GM10266 (cell line): ENCODE results near the gene LMCD1.
"Not testable (repeated sequence)": the region's sequence is repeated elsewhere in the genome, so short reads cannot be mapped to it uniquely, and the experiment has no call there.

ENCODE experiments used
- DNase-seq: peaks from one replicate; pipeline ENCODE4 v3.0.0; 2012; ENCODE audit errors: extremely low spot score
- TF ChIP-seq, protein P1 (sequence below): IDR thresholded peaks from 2 replicates; pipeline ENCODE4 v1.5.1; 2012; ENCODE audit warnings: mild to moderate bottlenecking, low read depth; ENCODE audit not compliant: control insufficient read depth, insufficient read depth; ENCODE audit errors: missing control alignments

LMCD1 gene

GRCh38 chr3:8575364-8576104 is 73.9 kb downstream of the LMCD1 start:
- DNase-seq = no peak
- TF ChIP-seq, protein P1, sequence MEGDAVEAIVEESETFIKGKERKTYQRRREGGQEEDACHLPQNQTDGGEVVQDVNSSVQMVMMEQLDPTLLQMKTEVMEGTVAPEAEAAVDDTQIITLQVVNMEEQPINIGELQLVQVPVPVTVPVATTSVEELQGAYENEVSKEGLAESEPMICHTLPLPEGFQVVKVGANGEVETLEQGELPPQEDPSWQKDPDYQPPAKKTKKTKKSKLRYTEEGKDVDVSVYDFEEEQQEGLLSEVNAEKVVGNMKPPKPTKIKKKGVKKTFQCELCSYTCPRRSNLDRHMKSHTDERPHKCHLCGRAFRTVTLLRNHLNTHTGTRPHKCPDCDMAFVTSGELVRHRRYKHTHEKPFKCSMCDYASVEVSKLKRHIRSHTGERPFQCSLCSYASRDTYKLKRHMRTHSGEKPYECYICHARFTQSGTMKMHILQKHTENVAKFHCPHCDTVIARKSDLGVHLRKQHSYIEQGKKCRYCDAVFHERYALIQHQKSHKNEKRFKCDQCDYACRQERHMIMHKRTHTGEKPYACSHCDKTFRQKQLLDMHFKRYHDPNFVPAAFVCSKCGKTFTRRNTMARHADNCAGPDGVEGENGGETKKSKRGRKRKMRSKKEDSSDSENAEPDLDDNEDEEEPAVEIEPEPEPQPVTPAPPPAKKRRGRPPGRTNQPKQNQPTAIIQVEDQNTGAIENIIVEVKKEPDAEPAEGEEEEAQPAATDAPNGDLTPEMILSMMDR = no peak

GRCh38 chr3:8576436-8576835 is 74.8 kb downstream of the LMCD1 start:
- DNase-seq = no peak
- TF ChIP-seq, protein P1 = no peak

DNA sequence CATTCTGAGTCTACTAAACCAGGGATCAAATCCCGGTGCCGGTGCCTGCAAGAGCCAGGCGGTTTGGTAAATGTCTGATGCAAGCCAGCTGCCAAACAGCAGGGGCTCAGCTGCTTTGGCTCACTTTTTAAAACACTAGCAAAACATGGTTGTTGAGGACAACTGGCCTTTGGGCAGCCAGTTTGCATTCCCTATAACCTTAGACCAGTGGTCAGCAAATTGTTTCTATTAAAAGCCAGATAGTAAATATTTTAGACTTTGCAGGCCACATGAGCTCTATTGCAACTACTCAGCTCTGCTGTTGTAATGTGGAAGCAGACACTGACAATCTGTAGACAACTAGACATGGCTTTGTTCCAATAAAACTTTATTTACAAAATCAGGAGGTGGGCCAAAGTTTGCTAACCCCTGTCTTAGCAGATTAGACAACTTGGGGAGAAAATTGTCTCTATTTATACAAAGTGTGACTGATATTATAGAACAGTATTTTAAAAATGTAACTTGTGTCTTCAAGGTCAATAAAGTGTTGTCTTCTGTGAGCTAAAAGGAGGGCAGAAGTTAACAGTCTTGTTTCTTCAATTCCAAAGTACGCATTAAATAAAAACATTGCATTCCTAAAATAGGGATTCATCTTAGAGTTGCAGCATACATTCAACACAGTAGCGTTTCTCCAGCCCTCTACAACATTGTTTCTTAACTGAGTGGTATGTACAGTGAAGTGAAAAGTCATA is 75.4 kb downstream of the LMCD1 start:
- DNase-seq = no peak
- TF ChIP-seq, protein P1 = no peak

DNA sequence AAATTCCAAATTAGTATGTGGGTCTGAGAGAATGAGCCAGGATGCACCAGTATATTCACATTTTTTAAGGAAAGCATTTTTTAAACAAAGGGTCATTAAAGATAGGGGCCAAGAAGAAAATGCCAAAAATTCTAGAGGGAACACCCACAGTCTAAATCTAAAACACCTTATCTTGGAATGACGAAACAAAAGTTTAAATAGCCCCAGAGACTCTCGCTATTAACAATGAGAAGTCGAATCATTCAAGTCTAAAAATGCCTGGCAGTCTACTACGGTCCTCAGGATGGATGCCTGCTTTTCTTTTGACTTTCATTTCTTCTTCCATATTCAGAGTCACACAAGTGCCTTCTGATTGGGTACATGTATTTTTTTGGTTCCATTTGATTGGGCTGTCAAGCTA is 76.7 kb downstream of the LMCD1 start:
- no peak for DNase-seq
- TF ChIP-seq, protein P1 = no peak

DNA sequence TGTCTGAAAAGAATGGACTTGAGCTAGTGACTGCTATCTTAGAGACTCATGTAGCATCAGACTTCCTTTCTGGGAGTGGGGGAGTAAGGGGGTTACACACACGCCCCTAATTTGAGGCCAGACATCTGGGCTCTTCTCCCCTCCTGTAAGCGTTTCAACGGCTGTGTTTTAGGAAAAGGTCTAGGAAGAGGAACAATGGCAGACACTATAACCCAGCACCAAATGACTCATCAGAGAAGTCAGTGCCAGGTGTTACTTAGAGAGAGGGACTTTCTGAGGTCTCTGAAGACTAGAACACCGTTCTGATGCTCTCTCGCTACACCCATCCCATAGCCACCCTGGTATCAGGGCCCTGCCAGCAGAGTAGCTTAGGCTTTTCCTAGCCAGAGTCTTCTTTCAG is 77.5 kb downstream of the LMCD1 start:
- DNase-seq = peak; percentile 52
- TF ChIP-seq, protein P1 = no peak

GRCh38 chr3:8579943-8580342 is 78.3 kb downstream of the LMCD1 start:
- TF ChIP-seq, protein P1 = no peak
- no peak for DNase-seq

DNA sequence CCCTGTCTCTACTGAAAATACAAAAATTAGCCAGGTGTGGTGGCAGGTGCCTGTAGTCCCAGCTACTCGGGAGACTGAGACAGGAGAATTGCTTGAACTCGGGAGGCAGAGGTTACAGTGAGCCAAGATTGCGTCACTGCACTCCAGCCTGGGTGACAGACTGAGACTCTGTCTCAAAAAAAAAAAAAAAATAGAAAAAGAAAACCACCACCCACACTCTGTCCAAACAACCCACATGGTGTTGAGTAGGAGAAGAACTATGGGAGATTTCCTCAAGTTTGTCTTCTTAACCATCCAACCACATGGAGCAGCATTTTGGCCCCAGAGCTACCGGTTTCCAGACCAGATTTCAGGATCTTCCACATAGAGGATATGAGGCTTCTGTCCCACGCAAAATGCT is 78.8 kb downstream of the LMCD1 start:
- not testable (repeated sequence) for DNase-seq
